NCI-H82 (cell line): ENCODE measurements around the gene EGR2.
A peak's percentile ranks its signal among the peaks of the same experiment; 100 is the strongest.

ENCODE experiments used
- DNase-seq: peaks from one replicate; lab custom pipeline; 2025; lab: John Stamatoyannopoulos, UW

The EGR2 gene

GRCh38 chr10:62816331-62817120, at the start of gene EGR2:
Gene EGR2 (minus strand): TSS chr10:62816366. CDS start chr10:62816029, 337 bp downstream.
- peak; percentile 92 for DNase-seq

GRCh38 chr10:62862447-62862846, 46.3 kb upstream of the EGR2 start:
- no peak for DNase-seq

GRCh38 chr10:62861507-62861906, 45.3 kb upstream of the EGR2 start:
- no peak for DNase-seq

GRCh38 chr10:62860946-62861345, 44.8 kb upstream of the EGR2 start:
- DNase-seq = no peak

- DNase-seq = no peak
These were observed 42.2 kb upstream of the EGR2 start for GRCh38 chr10:62858364-62858763.

- no peak for DNase-seq
These were observed 39.9 kb upstream of the EGR2 start for GRCh38 chr10:62856021-62856420.

GRCh38 chr10:62853710-62854109, 37.5 kb upstream of the EGR2 start:
- no peak for DNase-seq

- no peak for DNase-seq
These were observed 37.0 kb upstream of the EGR2 start for GRCh38 chr10:62852961-62853702.

- peak; percentile 37 for DNase-seq
These were observed 35.3 kb upstream of the EGR2 start for GRCh38 chr10:62851442-62851841.

GRCh38 chr10:62850646-62851045, 34.5 kb upstream of the EGR2 start:
- DNase-seq = no peak

GRCh38 chr10:62847433-62847832, 31.3 kb upstream of the EGR2 start:
- no peak for DNase-seq

GRCh38 chr10:62844280-62845011, 28.3 kb upstream of the EGR2 start:
- no peak for DNase-seq

- DNase-seq = peak; percentile 16
These were observed 27.4 kb upstream of the EGR2 start for GRCh38 chr10:62843600-62843999.

GRCh38 chr10:62842983-62843382, 26.8 kb upstream of the EGR2 start:
- DNase-seq = no peak

- DNase-seq = no peak
These were observed 23.4 kb upstream of the EGR2 start for GRCh38 chr10:62839590-62839989.

GRCh38 chr10:62831346-62831745, 15.2 kb upstream of the EGR2 start:
- no peak for DNase-seq

- no peak for DNase-seq
These were observed 14.5 kb upstream of the EGR2 start for GRCh38 chr10:62830679-62831078.

GRCh38 chr10:62829622-62830021, 13.5 kb upstream of the EGR2 start:
- no peak for DNase-seq

GRCh38 chr10:62826273-62826672, 10.1 kb upstream of the EGR2 start:
- no peak for DNase-seq

- DNase-seq = no peak
These were observed 4.4 kb upstream of the EGR2 start for GRCh38 chr10:62820586-62820985.

GRCh38 chr10:62819141-62819920, 3.2 kb upstream of the EGR2 start:
- no peak for DNase-seq
